ENCODE results near the gene PRICKLE1. TPM values are rescaled to one million over a fixed set of nuclear protein-coding genes. Genes with fewer than 3 reads are reported as not detected.

Gene PRICKLE1
- polyA plus RNA-seq (ENCODE audit: insufficient read depth in 1 of 5, insufficient read length in 5 of 5, low replicate concordance in 1 of 5) = 10 to 100 TPM; 40.4 to 60.7 (median 51.8) TPM
- long read RNA-seq, donor 1, full-length matches to known transcripts = 23 of 46 reads
- long read RNA-seq, donor 1, partial matches to known transcripts = 23 of 46 reads
- long read RNA-seq, donor 1, other reads (novel, unspliced or antisense) = 0 of 46 reads
- long read RNA-seq, donor 2, full-length matches to known transcripts = 5 of 12 reads
- long read RNA-seq, donor 2, partial matches to known transcripts = 7 of 12 reads
- long read RNA-seq, donor 2, other reads (novel, unspliced or antisense) = 0 of 12 reads
- long read RNA-seq, donor 3, full-length matches to known transcripts = 11 of 21 reads
- long read RNA-seq, donor 3, partial matches to known transcripts = 10 of 21 reads
- long read RNA-seq, donor 3, other reads (novel, unspliced or antisense) = 0 of 21 reads
- long read RNA-seq, donor 4, full-length matches to known transcripts = 5 of 15 reads
- long read RNA-seq, donor 4, partial matches to known transcripts = 10 of 15 reads
- long read RNA-seq, donor 4, other reads (novel, unspliced or antisense) = 0 of 15 reads
- long read RNA-seq, donor 5, full-length matches to known transcripts = 8 of 47 reads
- long read RNA-seq, donor 5, partial matches to known transcripts = 39 of 47 reads
- long read RNA-seq, donor 5, other reads (novel, unspliced or antisense) = 0 of 47 reads
- long read RNA-seq, donor 6, full-length matches to known transcripts = 15 of 36 reads
- long read RNA-seq, donor 6, partial matches to known transcripts = 21 of 36 reads
- long read RNA-seq, donor 6, other reads (novel, unspliced or antisense) = 0 of 36 reads
- long read RNA-seq, donor 7, full-length matches to known transcripts = 11 of 52 reads
- long read RNA-seq, donor 7, partial matches to known transcripts = 41 of 52 reads
- long read RNA-seq, donor 7, other reads (novel, unspliced or antisense) = 0 of 52 reads
- long read RNA-seq, donor 8, full-length matches to known transcripts = 5 of 5 reads
- long read RNA-seq, donor 8, partial matches to known transcripts = 0 of 5 reads
- long read RNA-seq, donor 8, other reads (novel, unspliced or antisense) = 0 of 5 reads

GRCh38 chr12:42589465-42590329 is at the start of gene PRICKLE1:
TSS of gene PRICKLE1 (minus strand) at chr12:42589746. CDS start at chr12:42472516, 117,230 bp downstream.
- DNase-seq = peak in 1 of 2 donors; percentile 66

DNA sequence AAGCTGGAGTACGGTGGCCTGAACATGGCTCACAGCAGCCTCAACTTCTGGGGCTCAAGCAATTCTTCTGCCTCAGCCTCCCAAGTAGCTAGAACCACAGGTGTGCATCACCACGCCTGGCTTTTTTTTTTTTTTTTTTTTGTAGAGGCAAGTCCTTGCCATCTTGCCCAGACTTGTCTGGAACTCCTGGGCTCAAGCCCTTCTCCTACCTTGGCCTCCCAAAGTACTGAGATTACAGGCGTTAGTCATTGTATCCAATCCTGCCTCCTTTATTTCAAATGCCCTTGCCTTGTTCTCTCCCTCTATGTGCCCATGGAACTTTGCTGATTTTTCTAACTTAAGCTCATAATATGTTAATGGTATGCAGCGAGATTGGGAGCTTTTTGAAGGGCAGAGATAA is 49.2 kb upstream of the PRICKLE1 start:
- no peak for DNase-seq

DNA sequence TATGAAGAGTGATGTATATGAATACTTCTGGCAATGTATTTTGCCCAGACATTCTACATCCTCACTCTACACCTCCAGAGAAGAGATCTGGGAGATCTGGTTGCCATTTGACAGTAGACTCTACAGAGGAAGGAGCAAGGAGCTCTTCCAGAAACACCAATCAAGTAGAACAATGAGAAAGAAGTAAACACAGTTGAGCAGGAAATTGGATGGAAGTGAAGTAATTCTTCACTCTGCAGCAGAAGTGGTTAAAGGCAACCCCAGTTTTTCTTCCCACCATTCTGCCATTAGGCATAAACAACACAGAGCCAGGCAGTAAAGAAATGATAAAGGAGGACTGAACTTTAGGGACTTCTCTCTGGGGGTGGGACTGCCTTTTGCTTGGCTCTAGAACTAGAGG is 48.5 kb upstream of the PRICKLE1 start:
- DNase-seq = no peak

DNA sequence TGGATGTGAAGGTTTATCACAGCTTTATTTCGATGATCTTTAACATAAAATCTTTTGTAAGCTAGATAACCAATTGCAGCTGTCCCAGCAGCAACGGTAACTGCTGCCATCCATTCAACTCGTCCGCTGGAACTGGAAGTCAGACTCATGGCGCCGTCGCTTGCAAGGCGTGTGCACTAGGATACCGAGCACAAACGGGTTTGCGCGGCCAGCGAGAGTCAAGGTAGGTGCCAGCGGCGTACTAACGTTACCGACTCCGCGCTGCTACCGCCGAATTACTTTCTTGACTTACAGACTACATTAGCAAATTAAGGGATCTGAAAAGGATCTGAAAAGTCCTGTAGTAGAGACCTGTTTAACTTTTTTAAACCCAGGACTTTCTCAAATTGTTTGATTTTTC is 47.4 kb upstream of the PRICKLE1 start:
- no peak for DNase-seq

- DNase-seq = no peak
Observed at GRCh38 chr12:42633594-42633993, 44.0 kb upstream of the PRICKLE1 start.

DNA sequence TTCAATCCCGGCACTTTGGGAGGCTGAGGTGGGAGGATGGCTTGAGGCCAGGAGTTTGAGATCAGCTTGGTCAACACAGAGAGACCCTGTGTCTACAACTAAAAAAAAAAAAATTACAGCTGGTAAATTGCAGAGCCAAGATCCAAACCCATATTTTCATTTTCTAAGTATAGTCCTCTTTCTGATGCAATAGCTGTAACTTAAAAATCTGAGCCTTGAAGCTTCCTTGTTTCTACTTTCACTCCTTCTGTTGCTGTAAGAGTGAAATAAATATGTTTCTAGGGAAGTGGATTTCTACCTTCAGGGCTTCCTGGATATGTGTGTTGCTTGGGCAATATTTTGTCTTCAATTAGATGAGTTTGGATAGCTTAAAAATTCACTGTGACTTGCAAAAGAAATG is 42.0 kb upstream of the PRICKLE1 start:
- DNase-seq = no peak

DNA sequence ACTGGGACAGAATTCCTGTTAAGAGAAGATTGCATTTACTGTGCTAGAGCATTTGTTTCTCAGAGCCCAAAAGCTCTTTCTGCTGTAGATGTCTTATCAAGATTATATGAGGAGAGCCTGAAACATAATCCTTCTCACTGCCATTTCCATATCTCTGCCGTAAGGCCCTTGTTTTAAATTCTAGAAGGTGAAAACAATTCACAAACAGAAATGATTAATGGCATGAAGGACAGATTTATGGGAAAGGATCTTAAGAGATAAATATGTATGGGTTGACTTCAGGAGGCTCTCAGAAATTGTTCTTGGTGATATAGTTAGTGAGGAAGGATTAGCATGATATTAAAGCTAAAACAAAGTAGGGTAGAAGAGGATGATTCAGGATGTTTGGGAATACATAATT is 40.8 kb upstream of the PRICKLE1 start:
- no peak for DNase-seq

- no peak for DNase-seq
Observed at GRCh38 chr12:42627151-42627550, 37.6 kb upstream of the PRICKLE1 start.

DNA sequence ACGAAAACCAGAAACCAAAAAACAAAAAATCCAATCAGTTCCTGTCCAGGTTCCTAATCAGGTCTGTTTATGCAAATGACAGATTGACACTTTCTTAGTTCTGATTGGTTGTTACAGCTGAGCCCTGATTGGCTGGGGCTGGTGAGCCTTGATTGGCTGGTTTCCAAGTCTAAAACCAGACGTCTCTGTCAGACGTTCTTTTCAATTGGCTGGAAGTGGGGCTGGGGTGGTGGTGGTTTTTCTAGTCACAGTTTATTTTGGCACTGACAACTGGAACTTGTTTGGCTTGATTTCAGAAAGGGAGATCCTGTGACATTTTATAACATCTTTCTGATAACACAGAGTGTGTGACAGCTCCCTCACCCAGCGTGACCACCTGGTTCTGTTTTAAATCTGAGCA is 36.1 kb upstream of the PRICKLE1 start:
- DNase-seq = no peak

DNA sequence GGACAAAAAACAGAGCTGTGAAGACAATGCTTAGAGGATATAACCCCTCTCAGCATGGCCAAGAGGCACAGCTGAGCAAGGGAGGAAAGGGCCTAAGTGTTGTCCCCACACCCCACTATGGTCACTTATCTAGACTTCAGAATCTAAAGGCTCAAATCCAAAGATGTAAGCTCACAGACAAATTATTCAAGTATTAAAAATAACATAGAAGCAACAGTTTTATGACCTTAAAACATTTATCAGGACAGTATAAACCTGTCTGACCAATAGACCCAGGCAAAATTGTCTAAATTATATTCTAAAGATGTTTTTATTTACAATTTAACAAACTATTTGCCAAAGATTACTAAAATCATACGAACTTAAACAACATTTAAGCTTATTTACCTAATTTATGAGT is 28.1 kb upstream of the PRICKLE1 start:
- DNase-seq = no peak

- DNase-seq = no peak
Observed at GRCh38 chr12:42615006-42615405, 25.5 kb upstream of the PRICKLE1 start.

GRCh38 chr12:42612231-42612613 is 22.7 kb upstream of the PRICKLE1 start:
- DNase-seq = no peak

- DNase-seq = no peak
Observed at GRCh38 chr12:42611571-42612230, 22.2 kb upstream of the PRICKLE1 start.

DNA sequence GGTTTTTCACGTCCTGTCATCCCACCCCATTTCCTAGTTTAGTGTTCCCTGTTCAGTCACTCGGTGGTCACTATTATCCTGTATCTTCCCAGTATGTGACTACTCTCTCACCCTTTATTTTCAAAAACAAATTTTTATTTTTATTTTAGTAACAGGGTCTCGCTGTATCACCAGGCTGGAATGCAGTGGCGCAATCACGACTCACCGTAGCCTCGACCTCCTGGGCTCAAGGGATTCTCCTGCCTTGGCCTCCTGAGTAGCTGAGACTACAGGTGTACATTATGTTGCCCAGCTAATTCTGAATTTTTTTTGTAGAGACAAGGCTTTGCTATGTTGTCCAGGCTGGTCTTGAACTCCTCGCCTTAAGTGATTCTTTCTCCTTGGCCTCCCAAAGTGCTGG is 20.1 kb upstream of the PRICKLE1 start:
- no peak for DNase-seq

GRCh38 chr12:42608196-42608825 is 18.8 kb upstream of the PRICKLE1 start:
- no peak for DNase-seq

DNA sequence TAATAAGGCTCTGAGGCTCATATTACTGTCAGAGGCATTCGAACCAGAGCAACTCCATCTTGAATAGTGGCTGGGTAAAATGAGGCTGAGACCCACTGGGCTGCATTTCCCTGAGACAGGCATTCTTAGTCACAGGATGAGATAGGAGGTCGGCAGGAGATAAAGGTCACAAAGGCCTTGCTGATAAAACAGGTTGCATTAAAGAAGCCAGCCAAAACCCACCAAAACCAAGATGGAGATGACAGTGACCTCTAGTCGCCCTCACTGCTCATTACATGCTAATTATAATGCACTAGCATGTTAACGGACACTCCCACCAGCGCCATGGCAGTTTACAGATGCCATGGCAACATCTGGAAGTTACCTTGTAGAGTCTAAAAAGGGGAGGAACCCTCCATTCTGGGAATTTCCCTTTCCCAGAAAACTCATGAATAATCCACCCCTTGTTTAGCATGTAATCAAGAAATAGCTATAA is 18.1 kb upstream of the PRICKLE1 start:
- DNase-seq = no peak

DNA sequence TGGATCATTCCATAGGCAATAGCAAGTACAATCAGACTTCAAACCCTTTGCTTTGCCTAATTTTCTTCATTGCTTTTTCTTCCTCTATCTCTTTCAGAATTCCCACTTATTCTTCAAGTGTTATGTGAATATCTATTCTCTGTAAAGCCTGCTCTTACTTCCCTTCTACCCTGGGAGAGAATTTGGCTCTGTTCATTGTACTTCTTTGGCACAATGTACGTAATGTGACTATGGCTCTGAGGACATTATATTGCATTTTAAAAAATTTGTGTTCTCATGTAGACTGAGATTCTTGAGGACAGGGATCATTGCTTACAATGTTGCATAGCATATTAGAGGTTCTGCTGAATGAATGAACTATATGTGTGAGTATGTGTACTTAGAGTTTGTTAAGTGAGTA is 16.9 kb upstream of the PRICKLE1 start:
- DNase-seq = no peak

- no peak for DNase-seq
Observed at GRCh38 chr12:42605685-42606084, 16.1 kb upstream of the PRICKLE1 start.

- no peak for DNase-seq
Observed at GRCh38 chr12:42603246-42603990, 13.9 kb upstream of the PRICKLE1 start.
